ENCODE results near the gene NEK5.

NEK5 gene

GRCh38 chr13:52160053-52160452 is 31.2 kb upstream of the NEK5 start:
- TF ChIP-seq ZC3H10 (CRISPR knock-in tag; IDR thresholded peaks at IDR 0.05) (no peak), POU6F1 (CRISPR knock-in tag; IDR thresholded peaks at IDR 0.05; ENCODE audit: borderline replicate concordance, low read depth) (no peak), ISL1 (CRISPR knock-in tag; IDR thresholded peaks at IDR 0.05) (no peak), SNAI2 (CRISPR knock-in tag; IDR thresholded peaks at IDR 0.05) (no peak), ARNTL (CRISPR knock-in tag; IDR thresholded peaks at IDR 0.05; ENCODE audit: borderline replicate concordance, low read depth) (no peak), ZFP3 (CRISPR knock-in tag; IDR thresholded peaks at IDR 0.05) (no peak), OSR1 (CRISPR knock-in tag; IDR thresholded peaks at IDR 0.05) (no peak), ZNF70 (CRISPR knock-in tag; IDR thresholded peaks at IDR 0.05) (no peak), TOX (CRISPR knock-in tag; IDR thresholded peaks at IDR 0.05; ENCODE audit: borderline replicate concordance) (no peak), TSHZ2 (CRISPR knock-in tag; IDR thresholded peaks at IDR 0.05) (no peak), RARB (CRISPR knock-in tag; IDR thresholded peaks at IDR 0.05) (no peak), PPARA (CRISPR knock-in tag; IDR thresholded peaks at IDR 0.05; ENCODE audit: borderline replicate concordance) (no peak), CSRNP3 (CRISPR knock-in tag; IDR thresholded peaks at IDR 0.05) (no peak)
- no peak for ATAC-seq

GRCh38 chr13:52159159-52159982 is 30.5 kb upstream of the NEK5 start, which contains the start of gene NEK3:
Gene NEK3 (minus strand): TSS chr13:52159597. CDS start chr13:52156191, 3,406 bp downstream.
- peak; percentile 90 for ATAC-seq
- TF ChIP-seq ZNF70 (CRISPR knock-in tag; IDR thresholded peaks at IDR 0.05) (0 out of 2 replicates have a peak, but pooled peaks have one; percentile 37), TSHZ2 (CRISPR knock-in tag; IDR thresholded peaks at IDR 0.05) (no peak), OSR1 (CRISPR knock-in tag; IDR thresholded peaks at IDR 0.05) (no peak), SNAI2 (CRISPR knock-in tag; IDR thresholded peaks at IDR 0.05) (no peak; the same call in 1 of the 2 replicates), PATZ1 (CRISPR knock-in tag; IDR thresholded peaks at IDR 0.05; ENCODE audit: borderline replicate concordance) (no peak), TCF4 (CRISPR knock-in tag; IDR thresholded peaks at IDR 0.05; ENCODE audit: borderline replicate concordance) (no peak), GLIS3 (CRISPR knock-in tag; IDR thresholded peaks at IDR 0.05) (no peak), POU6F1 (CRISPR knock-in tag; IDR thresholded peaks at IDR 0.05; ENCODE audit: borderline replicate concordance, low read depth) (peak; percentile 82; the same call in 1 of the 2 replicates), PPARA (CRISPR knock-in tag; IDR thresholded peaks at IDR 0.05; ENCODE audit: borderline replicate concordance) (no peak), BACH2 (CRISPR knock-in tag; IDR thresholded peaks at IDR 0.05; ENCODE audit: borderline replicate concordance) (no peak), ZNF565 (CRISPR knock-in tag; conservative IDR thresholded peaks at IDR 0.05; ENCODE audit: low read depth) (0 out of 2 replicates have a peak, but pooled peaks have one; percentile 32), TOX (CRISPR knock-in tag; IDR thresholded peaks at IDR 0.05; ENCODE audit: borderline replicate concordance) (no peak), CSDC2 (CRISPR knock-in tag; IDR thresholded peaks at IDR 0.05) (peak; percentile 90), RARB (CRISPR knock-in tag; IDR thresholded peaks at IDR 0.05) (no peak), ZC3H10 (CRISPR knock-in tag; IDR thresholded peaks at IDR 0.05) (no peak), ARNTL (CRISPR knock-in tag; IDR thresholded peaks at IDR 0.05; ENCODE audit: borderline replicate concordance, low read depth) (no peak), ISL1 (CRISPR knock-in tag; IDR thresholded peaks at IDR 0.05) (no peak), ZFP3 (CRISPR knock-in tag; IDR thresholded peaks at IDR 0.05) (peak; percentile 76; the same call in 1 of the 2 replicates), ESRRG (CRISPR knock-in tag; IDR thresholded peaks at IDR 0.05) (no peak), CREB5 (CRISPR knock-in tag; IDR thresholded peaks at IDR 0.05; ENCODE audit: low read depth) (no peak), ZFP30 (CRISPR knock-in tag; IDR thresholded peaks at IDR 0.05) (0 out of 2 replicates have a peak, but pooled peaks have one; percentile 29)

Data from SK-N-SH treated with all-trans-retinoic acid at 6 μM for 48 hours (cell line).